A375 (cell line): Measurements from ENCODE around the gene FAM234B. TPM values are rescaled to one million over a fixed set of nuclear protein-coding genes. Genes with fewer than 3 reads are reported as not detected.

Experiments
- total RNA-seq: library from RNA; depleted of rRNA; stranded (reverse); fragments of >200 nt; shearing (Covaris generic); gene quantifications from 2 replicates; pipeline ENCODE4 v1.2.3, GENCODE V29; 2014; rRNA removed

FAM234B gene, protein sequence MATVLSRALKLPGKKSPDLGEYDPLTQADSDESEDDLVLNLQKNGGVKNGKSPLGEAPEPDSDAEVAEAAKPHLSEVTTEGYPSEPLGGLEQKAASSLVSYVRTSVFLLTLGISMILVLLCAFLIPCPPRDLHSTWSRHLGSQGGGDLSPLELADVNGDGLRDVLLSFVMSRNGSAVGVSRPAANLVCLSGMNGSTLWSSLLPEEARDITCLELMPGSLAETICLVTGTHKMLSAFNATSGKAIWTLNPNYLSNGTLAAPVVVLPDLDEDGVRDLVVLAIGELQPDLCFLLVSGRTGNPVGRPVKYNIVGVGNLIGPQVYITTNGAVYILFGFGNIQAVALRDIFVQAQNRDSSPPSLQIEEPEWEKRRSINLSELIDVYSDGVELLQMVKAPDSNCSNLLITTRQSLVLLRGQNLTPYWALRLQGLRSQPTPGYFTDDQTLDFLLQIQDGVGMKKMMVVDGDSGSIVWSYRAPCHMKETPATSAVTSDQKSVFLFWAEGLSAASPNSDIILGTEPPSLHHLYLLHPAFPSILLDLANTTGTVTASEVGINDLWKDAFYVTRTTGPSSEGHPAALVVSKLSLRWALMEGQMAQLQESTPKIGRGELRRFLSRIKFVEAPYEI
- total RNA-seq, result 4.7 and 4.9 TPM in 2 replicates

DNA sequence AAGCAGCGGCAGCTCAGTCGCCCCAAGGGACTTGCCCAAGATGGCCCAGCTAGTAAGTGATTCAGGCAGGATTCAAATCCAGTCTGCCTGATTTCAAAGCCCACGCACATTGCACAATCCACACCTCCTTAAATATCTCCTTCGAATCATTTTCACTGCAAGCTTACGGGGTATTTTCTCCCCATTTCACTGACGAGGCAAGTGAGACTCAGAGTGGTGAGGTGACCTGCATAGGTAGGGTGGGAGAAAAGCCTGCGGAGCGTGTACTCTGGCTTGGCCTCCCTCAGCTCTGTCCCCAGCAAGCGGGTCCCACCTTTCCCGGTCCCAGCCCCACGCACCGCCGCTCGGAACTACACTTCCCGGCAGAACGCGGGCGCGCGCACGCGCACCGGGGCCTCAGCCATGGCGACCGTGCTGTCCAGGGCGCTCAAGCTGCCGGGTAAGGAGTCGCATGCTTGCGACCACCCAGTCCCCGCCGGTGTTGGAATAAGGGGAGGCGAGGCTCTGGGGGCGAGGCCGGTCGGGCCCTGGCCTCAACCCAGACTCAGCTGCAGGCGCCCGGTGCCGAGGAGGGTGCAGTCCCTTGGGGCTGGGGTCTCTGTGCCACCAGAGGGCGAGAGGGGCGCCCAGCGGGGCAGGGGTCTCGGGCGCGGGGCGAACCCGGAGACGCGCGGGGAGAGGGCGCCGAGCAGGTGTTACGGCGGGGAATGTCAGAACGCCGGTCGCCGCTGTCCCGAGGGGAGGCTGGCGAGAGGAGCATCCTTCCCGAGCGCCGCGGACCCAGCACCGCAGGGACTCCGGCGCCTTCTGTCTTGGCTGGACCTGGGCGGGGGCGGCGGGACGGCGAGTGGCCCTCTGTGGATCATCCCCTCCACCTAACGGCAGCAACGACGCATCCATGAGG lies at the start of gene FAM234B:
FAM234B (plus strand) TSS at position 380 of the 904 bp plus-strand sequence; CDS start at position 403, 23 bp downstream.

DNA sequence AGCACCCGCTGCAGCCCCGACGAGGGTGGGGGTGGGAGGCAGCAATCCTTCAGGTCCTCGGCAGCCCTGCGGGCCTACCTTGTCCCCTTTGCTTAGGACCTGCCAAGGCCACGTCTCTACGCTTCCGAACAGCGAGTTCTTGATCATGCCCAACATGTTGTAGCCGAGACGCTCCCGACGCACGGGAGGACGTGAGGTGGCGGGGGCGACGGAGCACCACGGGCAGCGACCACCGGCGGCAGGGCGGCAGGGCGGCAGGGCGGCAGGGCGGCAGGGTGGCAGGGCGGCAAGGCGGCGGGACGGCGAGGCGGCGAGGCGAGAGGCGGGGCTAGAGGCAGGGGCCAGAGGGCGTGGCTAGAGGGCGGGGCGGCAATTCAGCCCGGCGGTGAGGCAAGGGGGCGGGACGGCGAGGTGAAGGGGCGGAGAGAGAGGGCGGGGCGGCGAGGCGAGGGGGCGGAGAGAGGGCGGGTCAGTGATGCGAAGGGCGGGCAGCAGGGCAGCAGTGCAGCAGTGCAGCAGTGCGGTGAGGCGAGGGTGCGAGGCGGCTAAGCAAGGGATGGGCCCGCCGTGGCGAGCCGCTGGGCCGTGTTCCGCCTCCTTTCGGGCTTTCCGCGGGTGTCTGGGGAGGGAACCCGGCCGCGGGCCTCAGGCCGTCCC lies 44.1 kb upstream of the FAM234B start, which contains the start of gene HEBP1:
HEBP1 (minus strand) TSS at position 307 of the 657 bp plus-strand sequence; CDS start at position 156, 151 bp downstream.

DNA sequence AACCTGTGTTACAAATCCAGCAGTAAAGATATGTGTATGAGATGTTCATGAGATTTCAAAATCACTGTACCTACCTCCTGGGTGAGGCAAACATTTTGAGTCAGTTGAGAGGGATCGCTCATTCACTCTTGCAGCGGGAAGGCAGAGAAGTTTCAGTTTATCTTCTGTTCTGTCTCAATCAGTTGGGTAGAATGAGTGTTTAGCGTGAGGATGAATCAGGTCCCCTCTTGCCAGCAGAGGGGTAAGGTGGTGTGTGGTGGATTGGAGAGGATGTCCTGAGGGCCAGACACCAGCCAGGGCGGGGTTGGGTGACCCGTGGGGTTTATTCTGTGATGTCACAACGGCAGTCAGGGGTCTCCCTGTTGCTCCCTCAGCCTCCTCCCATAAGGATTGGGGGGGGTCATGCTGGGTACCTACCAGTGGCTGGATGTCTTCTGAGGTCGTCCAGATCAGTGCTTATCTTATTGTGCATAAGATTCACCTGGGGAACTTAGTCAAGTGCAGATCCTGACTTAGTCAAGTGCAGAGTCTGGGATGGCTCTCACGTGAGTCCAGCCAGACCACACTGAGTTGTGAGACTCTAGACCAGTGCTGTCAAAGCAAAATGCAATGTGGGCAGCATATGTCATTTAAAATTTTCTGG lies 59.3 kb downstream of the FAM234B start, which contains the start of gene GSG1:
GSG1 (minus strand) TSS at position 277 of the 643 bp plus-strand sequence; CDS start at position 122, 155 bp downstream.

Other genes starting within 250 kb of the FAM234B start
- gene DDX47, start 231.0 kb upstream of the FAM234B start, total RNA-seq, result 107 and 110 TPM in 2 replicates
- 112 and 122 TPM in 2 replicates for gene GPRC5A, start 152.8 kb upstream of the FAM234B start, total RNA-seq
- not detected in 2 replicates for gene GPRC5D, start 92.2 kb upstream of the FAM234B start, total RNA-seq
- gene HEBP1, start 44.1 kb upstream of the FAM234B start, total RNA-seq, result 2.8 and 3.1 TPM in 2 replicates
- gene GSG1, start 59.3 kb downstream of the FAM234B start, total RNA-seq, result 0.16 TPM in 1 of 2 replicates, not detected in the other
- 88.6 and 97.9 TPM in 2 replicates for gene EMP1, start 152.3 kb downstream of the FAM234B start, total RNA-seq